ENCODE data around the gene FAM117A.

The FAM117A gene

DNA sequence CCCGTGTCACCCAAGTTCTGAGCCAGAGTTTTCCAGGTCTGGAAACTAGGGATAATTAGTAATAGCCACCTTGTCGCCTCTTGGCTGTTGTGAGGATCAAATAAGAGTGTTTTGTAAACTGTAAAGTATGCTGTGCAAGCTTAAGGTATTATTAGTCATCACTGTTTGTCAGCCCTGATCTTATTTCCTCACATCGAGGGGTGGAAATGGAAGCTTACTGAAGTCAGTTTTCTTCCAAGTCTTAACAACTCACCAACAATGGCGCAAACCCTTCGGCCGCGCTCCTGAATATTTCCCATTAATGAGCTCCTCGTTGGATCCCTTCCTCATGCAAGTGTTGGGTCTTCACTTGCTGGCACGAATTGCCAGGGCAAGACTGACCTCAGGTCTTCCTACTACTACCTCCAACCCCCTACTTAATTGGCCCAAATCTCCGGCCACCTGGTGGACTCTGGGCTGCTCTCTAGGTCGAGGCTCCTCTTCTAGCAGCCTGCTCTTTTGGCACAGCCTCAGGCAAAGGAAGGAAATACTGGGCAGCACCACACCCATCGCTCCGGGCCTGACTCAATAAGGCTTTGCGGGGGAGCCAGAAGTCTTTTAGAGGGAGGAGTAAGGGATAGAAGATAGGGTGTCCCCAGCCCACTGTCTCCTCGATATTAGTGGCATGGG is 55.3 kb downstream of the FAM117A start:
- Histone ChIP-seq H2BK120ac (ENCODE audit: low read depth, low read length) (no peak overlapping the region), H3K14ac (ENCODE audit: low read length) (no peak overlapping the region), H3K23ac (ENCODE audit: low read depth, low read length, poor library complexity) (no peak overlapping the region), H3K79me1 (ENCODE audit: low read depth, low read length) (peaks cover 1% of the 10 kb centered on the region), H3K4ac (ENCODE audit: low read length) (no peak overlapping the region), H3K4me2 (ENCODE audit: insufficient read depth, low read length, poor library complexity, severe bottlenecking) (no peak overlapping the region), H3K27ac (replicated peaks; ENCODE audit: low read length) (no peak overlapping the region), H4K91ac (ENCODE audit: low read depth, low read length, poor library complexity) (no peak overlapping the region), H3K36me3 (replicated peaks in 1 of 2; ENCODE audit: control insufficient read depth in 2 of 2, insufficient read depth in 2 of 2, low read length in 2 of 2) (peaks cover 20 to 35% of the 10 kb centered on the region in 2 donors), H2AK5ac (ENCODE audit: low read depth, low read length) (no peak overlapping the region), H2BK5ac (ENCODE audit: low read length) (no peak overlapping the region), H3K27me3 (ENCODE audit: control insufficient read depth in 3 of 3, insufficient read depth in 3 of 3, low read depth in 1 of 3, low read length in 3 of 3) (no peaks in the 10 kb centered on the region), H2BK15ac (ENCODE audit: low read length) (no peak overlapping the region), H2AFZ (ENCODE audit: low read length) (peak overlapping the region; percentile 92), H3K9me3 (replicated peaks in 1 of 2; ENCODE audit: control insufficient read depth in 2 of 2, insufficient read depth in 1 of 2, low read depth in 1 of 2, low read length in 2 of 2) (no peaks in the 10 kb centered on the region), H4K8ac (ENCODE audit: low read depth, low read length) (no peak overlapping the region), H3K4me3 (ENCODE audit: low read length in 2 of 2) (peak overlapping the region in 1 of 2 donors; percentile 76), H2BK12ac (ENCODE audit: low read length) (no peak overlapping the region), H3K9ac (ENCODE audit: low read depth, low read length, poor library complexity) (no peak overlapping the region), H3K4me1 (ENCODE audit: control insufficient read depth in 2 of 2, insufficient read depth in 1 of 2, low read depth in 1 of 2, low read length in 2 of 2) (peaks cover 3 to 11% of the 10 kb centered on the region in 2 donors), H3K18ac (ENCODE audit: low read length) (no peak overlapping the region)
- no CpG with 5 or more reads among the region's 15 CpGs for WGBS, 2 donors (ENCODE audit: extremely low coverage in 2 of 2, insufficient read length in 2 of 2, insufficient replicate concordance in 1 of 2)
- DNase-seq (ENCODE audit: low spot score): no peak

DNA sequence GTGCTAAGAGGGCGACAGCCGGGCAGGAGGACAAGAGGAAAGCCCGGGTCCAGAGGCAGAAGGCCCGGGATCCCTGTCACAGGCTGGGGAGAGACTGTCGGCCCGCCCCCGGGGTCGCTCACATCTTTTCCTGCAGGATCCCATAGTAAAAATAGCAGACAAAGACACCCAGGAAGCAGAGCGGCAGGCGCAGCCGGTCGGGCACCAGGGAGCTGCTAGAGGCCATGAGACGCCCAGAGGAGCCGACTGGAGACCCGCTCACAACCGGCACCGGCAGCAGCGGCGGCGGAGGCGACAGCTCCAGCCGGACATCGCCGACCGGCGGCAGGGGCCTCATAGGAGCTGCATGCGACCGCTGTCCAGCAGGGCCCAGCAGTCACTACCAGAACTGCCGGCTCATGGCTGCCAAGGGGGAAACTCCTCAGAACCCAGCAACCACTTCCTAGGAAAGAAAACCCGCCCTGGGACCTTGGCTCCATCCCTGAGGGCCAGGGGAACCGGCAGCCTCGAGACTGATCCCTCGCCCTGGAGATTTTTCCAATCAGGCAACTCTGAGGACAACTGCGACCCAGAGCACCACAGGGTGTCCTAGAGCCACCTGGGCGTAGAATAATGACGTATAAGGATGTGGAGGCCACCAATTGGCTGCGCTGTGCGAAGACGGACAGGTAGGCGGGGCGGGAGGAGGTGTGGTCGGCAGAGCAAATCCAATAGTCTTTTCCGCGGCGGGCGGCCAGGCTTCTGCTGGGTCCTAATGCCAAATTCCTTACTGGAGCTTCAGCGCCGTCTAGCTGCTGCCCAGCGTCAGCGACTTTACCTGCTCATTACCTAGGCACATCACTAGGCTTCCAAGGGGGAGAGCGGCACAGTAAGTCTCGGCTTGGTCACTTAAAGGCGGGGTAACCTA is 56.1 kb downstream of the FAM117A start, which contains the start of gene SLC35B1:
Gene SLC35B1 (minus strand): TSS at position 357 of the 907 bp plus-strand sequence. CDS start 131 bp downstream, at position 226.
- no peak within 1 kb of the TSS for H2BK15ac ChIP-seq (ENCODE audit: low read length)

DNA sequence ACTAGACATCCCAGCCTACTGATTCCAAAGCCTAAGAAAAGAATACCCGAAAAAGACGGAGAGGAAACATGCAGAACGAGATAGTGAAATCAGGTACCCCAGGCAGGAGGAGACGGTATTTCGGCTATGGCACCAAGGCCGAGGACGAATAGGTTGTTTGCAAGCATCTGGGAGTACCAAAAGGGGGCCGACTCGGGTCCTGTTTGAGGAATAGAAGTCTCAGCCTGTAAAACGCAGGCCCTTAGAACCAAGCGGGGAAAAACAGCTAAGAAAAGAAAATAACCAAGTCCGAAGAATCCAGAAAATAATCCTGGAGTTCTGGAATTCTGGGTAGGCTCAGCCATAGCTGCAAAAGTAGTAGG is 56.7 kb downstream of the FAM117A start:
- H2AK5ac ChIP-seq (ENCODE audit: low read depth, low read length): no peak overlapping the region
- no peak overlapping the region for H4K8ac ChIP-seq (ENCODE audit: low read depth, low read length)
- H3K27me3 ChIP-seq (ENCODE audit: control insufficient read depth in 3 of 3, insufficient read depth in 3 of 3, low read depth in 1 of 3, low read length in 3 of 3): no peaks in the 10 kb centered on the region
- H2AFZ ChIP-seq (ENCODE audit: low read length): peak overlapping the region; percentile 92
- H3K4me1 ChIP-seq (ENCODE audit: control insufficient read depth in 2 of 2, insufficient read depth in 1 of 2, low read depth in 1 of 2, low read length in 2 of 2): peaks cover 3 to 11% of the 10 kb centered on the region in 2 donors
- no peak for DNase-seq (ENCODE audit: low spot score)
- no peak overlapping the region for H2BK12ac ChIP-seq (ENCODE audit: low read length)
- no peak overlapping the region for H3K27ac ChIP-seq (replicated peaks; ENCODE audit: low read length)
- H3K4ac ChIP-seq (ENCODE audit: low read length): no peak overlapping the region
- H3K79me1 ChIP-seq (ENCODE audit: low read depth, low read length): peaks cover 1% of the 10 kb centered on the region
- no peak overlapping the region for H3K14ac ChIP-seq (ENCODE audit: low read length)
- peak overlapping the region; percentile 96 for H3K4me2 ChIP-seq (ENCODE audit: insufficient read depth, low read length, poor library complexity, severe bottlenecking)
- no peak overlapping the region for H2BK5ac ChIP-seq (ENCODE audit: low read length)
- H4K91ac ChIP-seq (ENCODE audit: low read depth, low read length, poor library complexity): no peak overlapping the region
- H3K9ac ChIP-seq (ENCODE audit: low read depth, low read length, poor library complexity): peak overlapping the region; percentile 78
- no peak overlapping the region for H2BK15ac ChIP-seq (ENCODE audit: low read length)
- no peak overlapping the region for H3K23ac ChIP-seq (ENCODE audit: low read depth, low read length, poor library complexity)
- no peak overlapping the region for H2BK120ac ChIP-seq (ENCODE audit: low read depth, low read length)
- H3K4me3 ChIP-seq (ENCODE audit: low read length in 2 of 2): peak overlapping the region; percentile 76 to 88
- WGBS, 2 donors (ENCODE audit: extremely low coverage in 2 of 2, insufficient read length in 2 of 2, insufficient replicate concordance in 1 of 2): no CpG with 5 or more reads among the region's 12 CpGs
- no peak overlapping the region for H3K18ac ChIP-seq (ENCODE audit: low read length)
- H3K9me3 ChIP-seq (replicated peaks in 1 of 2; ENCODE audit: control insufficient read depth in 2 of 2, insufficient read depth in 1 of 2, low read depth in 1 of 2, low read length in 2 of 2): no peaks in the 10 kb centered on the region
- peaks cover 27 to 39% of the 10 kb centered on the region in 2 donors for H3K36me3 ChIP-seq (replicated peaks in 1 of 2; ENCODE audit: control insufficient read depth in 2 of 2, insufficient read depth in 2 of 2, low read length in 2 of 2)

More for the DNA sequence above, 56.1 kb downstream of the FAM117A start, which contains the start of gene SLC35B1:
- peak within 1 kb of the TSS; percentile 76 to 88 for H3K4me3 ChIP-seq (ENCODE audit: low read length in 2 of 2)
- no peaks in the 10 kb centered on the region for H3K9me3 ChIP-seq (replicated peaks in 1 of 2; ENCODE audit: control insufficient read depth in 2 of 2, insufficient read depth in 1 of 2, low read depth in 1 of 2, low read length in 2 of 2)
- H3K79me1 ChIP-seq (ENCODE audit: low read depth, low read length): peaks cover 1% of the 10 kb centered on the region
- H4K8ac ChIP-seq (ENCODE audit: low read depth, low read length): no peak within 1 kb of the TSS
- no peak within 1 kb of the TSS for H2BK12ac ChIP-seq (ENCODE audit: low read length)
- peak within 1 kb of the TSS; percentile 92 for H2AFZ ChIP-seq (ENCODE audit: low read length)
- H2BK120ac ChIP-seq (ENCODE audit: low read depth, low read length): no peak within 1 kb of the TSS
- H3K4me2 ChIP-seq (ENCODE audit: insufficient read depth, low read length, poor library complexity, severe bottlenecking): peak within 1 kb of the TSS; percentile 96
- H3K14ac ChIP-seq (ENCODE audit: low read length): no peak within 1 kb of the TSS
- peak within 1 kb of the TSS; percentile 91 for H2BK5ac ChIP-seq (ENCODE audit: low read length)
- H3K27me3 ChIP-seq (ENCODE audit: control insufficient read depth in 3 of 3, insufficient read depth in 3 of 3, low read depth in 1 of 3, low read length in 3 of 3): no peaks in the 10 kb centered on the region
- H4K91ac ChIP-seq (ENCODE audit: low read depth, low read length, poor library complexity): no peak within 1 kb of the TSS
- peak; percentile 95 for DNase-seq (ENCODE audit: low spot score)
- peak within 1 kb of the TSS; percentile 90 for H3K23ac ChIP-seq (ENCODE audit: low read depth, low read length, poor library complexity)
- peak within 1 kb of the TSS; percentile 82 for H3K27ac ChIP-seq (replicated peaks; ENCODE audit: low read length)
- H3K4me1 ChIP-seq (ENCODE audit: control insufficient read depth in 2 of 2, insufficient read depth in 1 of 2, low read depth in 1 of 2, low read length in 2 of 2): peaks cover 3 to 11% of the 10 kb centered on the region in 2 donors
- H2AK5ac ChIP-seq (ENCODE audit: low read depth, low read length): no peak within 1 kb of the TSS
- peaks cover 25 to 35% of the 10 kb centered on the region in 2 donors for H3K36me3 ChIP-seq (replicated peaks in 1 of 2; ENCODE audit: control insufficient read depth in 2 of 2, insufficient read depth in 2 of 2, low read length in 2 of 2)
- WGBS, 2 donors (ENCODE audit: extremely low coverage in 2 of 2, insufficient read length in 2 of 2, insufficient replicate concordance in 1 of 2): no CpG with 5 or more reads among the region's 53 CpGs
- peak within 1 kb of the TSS; percentile 81 for H3K9ac ChIP-seq (ENCODE audit: low read depth, low read length, poor library complexity)
- H3K18ac ChIP-seq (ENCODE audit: low read length): peak within 1 kb of the TSS; percentile 98
- H3K4ac ChIP-seq (ENCODE audit: low read length): no peak within 1 kb of the TSS

DNA sequence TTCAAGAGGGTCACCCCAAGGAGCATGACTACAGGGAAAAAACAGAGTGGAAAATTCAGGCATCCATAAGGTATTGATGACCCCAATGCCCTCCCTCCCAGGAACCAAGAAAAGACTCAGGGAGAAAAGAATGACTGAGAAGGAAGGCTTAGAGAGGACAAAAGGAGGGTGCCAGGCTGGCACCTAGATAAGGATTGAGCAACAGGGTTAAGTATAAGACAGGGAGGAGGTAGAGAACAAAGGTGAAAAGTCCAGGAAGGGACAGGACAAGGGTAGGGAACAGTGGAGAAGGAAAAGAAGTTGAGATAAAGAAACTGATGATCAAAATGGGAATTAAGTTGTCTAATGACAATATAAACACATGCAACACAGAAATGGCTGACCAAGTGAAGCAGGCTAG is 58.7 kb downstream of the FAM117A start:
- Histone ChIP-seq H3K79me1 (ENCODE audit: low read depth, low read length) (peaks cover 1% of the 10 kb centered on the region), H2BK120ac (ENCODE audit: low read depth, low read length) (no peak overlapping the region), H3K27ac (replicated peaks; ENCODE audit: low read length) (no peak overlapping the region), H3K9ac (ENCODE audit: low read depth, low read length, poor library complexity) (no peak overlapping the region), H2BK5ac (ENCODE audit: low read length) (no peak overlapping the region), H2BK12ac (ENCODE audit: low read length) (no peak overlapping the region), H3K4ac (ENCODE audit: low read length) (no peak overlapping the region), H3K9me3 (replicated peaks in 1 of 2; ENCODE audit: control insufficient read depth in 2 of 2, insufficient read depth in 1 of 2, low read depth in 1 of 2, low read length in 2 of 2) (no peaks in the 10 kb centered on the region), H2AFZ (ENCODE audit: low read length) (no peak overlapping the region), H4K91ac (ENCODE audit: low read depth, low read length, poor library complexity) (no peak overlapping the region), H2BK15ac (ENCODE audit: low read length) (no peak overlapping the region), H3K4me1 (ENCODE audit: control insufficient read depth in 2 of 2, insufficient read depth in 1 of 2, low read depth in 1 of 2, low read length in 2 of 2) (peaks cover 3 to 11% of the 10 kb centered on the region in 2 donors), H4K8ac (ENCODE audit: low read depth, low read length) (no peak overlapping the region), H3K23ac (ENCODE audit: low read depth, low read length, poor library complexity) (no peak overlapping the region), H3K4me3 (ENCODE audit: low read length in 2 of 2) (no peak overlapping the region), H3K14ac (ENCODE audit: low read length) (no peak overlapping the region), H3K36me3 (replicated peaks in 1 of 2; ENCODE audit: control insufficient read depth in 2 of 2, insufficient read depth in 2 of 2, low read length in 2 of 2) (peaks cover 29 to 59% of the 10 kb centered on the region in 2 donors), H3K4me2 (ENCODE audit: insufficient read depth, low read length, poor library complexity, severe bottlenecking) (no peak overlapping the region), H2AK5ac (ENCODE audit: low read depth, low read length) (no peak overlapping the region), H3K18ac (ENCODE audit: low read length) (no peak overlapping the region), H3K27me3 (ENCODE audit: control insufficient read depth in 3 of 3, insufficient read depth in 3 of 3, low read depth in 1 of 3, low read length in 3 of 3) (no peaks in the 10 kb centered on the region)
- DNase-seq (ENCODE audit: low spot score): no peak

Measured in neuronal stem cell (in vitro differentiated cells).